Measurements from ENCODE around the gene CTSL.

Gene CTSL

GRCh38 chr9:87687207-87687606 lies 38.7 kb upstream of the CTSL start:
- Histone ChIP-seq H4K20me1 (ENCODE audit: insufficient read depth) (no peaks in the 10 kb centered on the region), H2AFZ (ENCODE audit: low read depth) (no peak overlapping the region), H3K4me3 (IDR thresholded peaks at IDR 0.05; ENCODE audit: insufficient read depth, low read depth, low read length) (no peak overlapping the region), H3K4me2 (no peak overlapping the region), H3K27me3 (ENCODE audit: insufficient read depth, low read depth) (no peaks in the 10 kb centered on the region), H3K9ac (no peak overlapping the region), H3K79me2 (ENCODE audit: insufficient read depth, low read depth) (no peaks in the 10 kb centered on the region), H3K27ac (no peak overlapping the region), H3K36me3 (ENCODE audit: insufficient read depth) (no peaks in the 10 kb centered on the region), H3K4me1 (ENCODE audit: low read depth, poor library complexity, severe bottlenecking) (peaks cover 12% of the 10 kb centered on the region)
- TF ChIP-seq CTCF (conservative IDR thresholded peaks at IDR 0.05; ENCODE audit: low read depth, low read length) = no peak

DNA sequence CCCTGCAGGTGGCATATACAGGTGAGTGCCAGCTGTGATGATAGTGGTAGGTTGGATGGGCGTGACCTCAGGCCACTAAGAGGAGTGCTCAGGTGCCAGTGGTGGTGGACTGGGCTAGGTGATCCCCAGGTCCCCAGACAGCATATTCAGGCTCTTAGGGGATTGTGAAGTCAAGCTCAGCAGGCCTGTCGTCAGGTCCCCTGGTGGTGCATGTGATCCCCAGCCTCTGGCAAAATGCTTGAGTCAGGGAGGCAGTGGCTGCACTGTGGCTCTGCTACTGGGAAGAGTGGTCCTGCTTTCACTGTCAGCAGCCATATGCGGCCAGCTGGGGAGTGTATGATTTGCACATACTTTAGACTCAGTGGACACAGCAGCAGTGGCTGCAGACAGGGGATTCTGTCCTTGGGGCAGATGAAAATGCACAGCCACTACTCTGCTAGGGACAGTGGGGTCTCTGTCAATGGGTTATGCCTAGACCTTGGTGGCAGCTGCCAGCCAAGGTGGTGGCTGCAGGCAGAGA lies 31.6 kb upstream of the CTSL start:
- Histone ChIP-seq H3K4me3 (IDR thresholded peaks at IDR 0.05; ENCODE audit: insufficient read depth, low read depth, low read length) (no peak overlapping the region), H3K9ac (no peak overlapping the region), H3K27ac (no peak overlapping the region), H2AFZ (ENCODE audit: low read depth) (no peak overlapping the region), H4K20me1 (ENCODE audit: insufficient read depth) (no peaks in the 10 kb centered on the region), H3K4me1 (ENCODE audit: low read depth, poor library complexity, severe bottlenecking) (no peaks in the 10 kb centered on the region), H3K27me3 (ENCODE audit: insufficient read depth, low read depth) (no peaks in the 10 kb centered on the region), H3K4me2 (no peak overlapping the region), H3K79me2 (ENCODE audit: insufficient read depth, low read depth) (no peaks in the 10 kb centered on the region), H3K36me3 (ENCODE audit: insufficient read depth) (no peaks in the 10 kb centered on the region)
- TF ChIP-seq CTCF (conservative IDR thresholded peaks at IDR 0.05; ENCODE audit: low read depth, low read length) = no peak

DNA sequence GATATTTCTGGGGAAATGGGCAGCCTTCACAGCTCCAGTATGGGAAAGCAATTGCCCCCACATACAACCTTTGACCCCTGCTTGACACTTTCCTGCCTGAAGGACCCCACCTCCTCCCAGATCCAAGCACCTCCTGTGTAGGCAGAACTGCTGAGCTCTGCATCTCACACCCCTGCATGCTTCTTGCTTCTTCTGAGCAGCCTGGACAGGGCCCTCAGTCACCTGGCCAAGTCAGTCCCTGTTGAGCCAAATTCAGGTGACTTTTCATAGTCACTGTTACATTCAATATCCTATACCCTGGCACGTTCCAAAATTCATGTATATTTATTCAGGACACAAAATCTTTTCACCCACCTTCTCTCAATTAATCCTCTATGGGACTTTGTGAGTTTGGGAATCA lies 30.4 kb upstream of the CTSL start:
- H3K9ac ChIP-seq = no peak overlapping the region
- no peaks in the 10 kb centered on the region for H3K36me3 ChIP-seq (ENCODE audit: insufficient read depth)
- H3K27me3 ChIP-seq (ENCODE audit: insufficient read depth, low read depth) = no peaks in the 10 kb centered on the region
- H2AFZ ChIP-seq (ENCODE audit: low read depth) = no peak overlapping the region
- H3K79me2 ChIP-seq (ENCODE audit: insufficient read depth, low read depth) = no peaks in the 10 kb centered on the region
- H3K4me3 ChIP-seq (IDR thresholded peaks at IDR 0.05; ENCODE audit: insufficient read depth, low read depth, low read length) = no peak overlapping the region
- no peak overlapping the region for H3K27ac ChIP-seq
- no peak overlapping the region for H3K4me2 ChIP-seq
- no peaks in the 10 kb centered on the region for H4K20me1 ChIP-seq (ENCODE audit: insufficient read depth)
- H3K4me1 ChIP-seq (ENCODE audit: low read depth, poor library complexity, severe bottlenecking) = peaks cover 3% of the 10 kb centered on the region
- no peak for TF ChIP-seq CTCF (conservative IDR thresholded peaks at IDR 0.05; ENCODE audit: low read depth, low read length)

GRCh38 chr9:87696641-87697040 lies 29.3 kb upstream of the CTSL start:
- Histone ChIP-seq H3K4me2 (no peak overlapping the region), H3K4me1 (ENCODE audit: low read depth, poor library complexity, severe bottlenecking) (peaks cover 14% of the 10 kb centered on the region), H3K9ac (no peak overlapping the region), H3K27ac (no peak overlapping the region), H4K20me1 (ENCODE audit: insufficient read depth) (no peaks in the 10 kb centered on the region), H3K4me3 (IDR thresholded peaks at IDR 0.05; ENCODE audit: insufficient read depth, low read depth, low read length) (no peak overlapping the region), H3K36me3 (ENCODE audit: insufficient read depth) (no peaks in the 10 kb centered on the region), H3K79me2 (ENCODE audit: insufficient read depth, low read depth) (no peaks in the 10 kb centered on the region), H2AFZ (ENCODE audit: low read depth) (no peak overlapping the region), H3K27me3 (ENCODE audit: insufficient read depth, low read depth) (no peaks in the 10 kb centered on the region)
- no peak for TF ChIP-seq CTCF (conservative IDR thresholded peaks at IDR 0.05; ENCODE audit: low read depth, low read length)

All from KMS-11 (cell line).